GM19099 (cell line): ENCODE results near the gene PRKAR2B.

Source experiments
- POLR2A ChIP-seq: IDR thresholded peaks from 3 replicates; pipeline ENCODE4 v1.6.1; 2011; ENCODE audit warnings: low read depth; ENCODE audit not compliant: insufficient read length; ENCODE audit errors: extremely low read depth

Gene PRKAR2B

DNA sequence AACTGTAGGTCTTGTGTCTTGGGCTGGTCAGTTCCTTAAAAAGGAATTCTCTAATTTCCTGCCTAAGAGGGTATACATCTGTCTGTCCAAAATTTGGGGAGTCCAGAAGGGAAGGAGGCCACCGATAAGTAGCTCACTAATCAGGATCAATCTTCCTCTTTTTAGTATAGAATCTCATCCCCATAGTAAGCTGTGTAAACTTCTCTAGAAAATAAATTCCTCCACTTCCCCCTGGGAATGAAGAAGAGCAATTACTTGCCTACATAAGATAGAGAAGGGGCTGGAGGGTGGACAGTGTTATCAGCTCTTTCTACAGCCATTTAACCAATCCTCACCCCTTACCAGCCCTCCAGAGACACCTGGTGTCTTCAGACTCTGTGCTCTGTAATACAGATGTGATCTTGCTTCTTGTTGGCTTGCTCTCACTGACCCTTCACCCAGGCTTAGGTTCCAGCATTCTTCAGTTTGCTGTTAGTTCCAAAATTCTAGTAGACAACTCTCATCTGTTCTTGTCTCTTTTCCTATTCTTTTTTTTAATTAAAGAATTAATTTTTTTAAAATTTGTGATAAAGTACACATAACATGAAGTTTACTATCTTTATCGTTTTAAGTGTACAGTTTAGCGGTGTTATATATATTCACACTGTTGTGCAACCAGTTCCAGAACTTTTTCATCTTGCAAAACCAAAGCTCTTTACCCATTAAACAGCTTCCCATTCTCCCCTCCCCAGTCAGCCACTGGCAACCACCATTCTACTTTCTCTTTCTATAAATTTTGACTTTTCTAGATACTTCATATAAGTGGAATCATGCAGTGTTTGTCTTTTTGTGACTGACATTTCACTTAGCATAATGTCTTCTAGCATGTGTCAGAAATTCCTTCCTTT is 6.5 kb upstream of the PRKAR2B start:
- no peak for TF ChIP-seq POLR2A

DNA sequence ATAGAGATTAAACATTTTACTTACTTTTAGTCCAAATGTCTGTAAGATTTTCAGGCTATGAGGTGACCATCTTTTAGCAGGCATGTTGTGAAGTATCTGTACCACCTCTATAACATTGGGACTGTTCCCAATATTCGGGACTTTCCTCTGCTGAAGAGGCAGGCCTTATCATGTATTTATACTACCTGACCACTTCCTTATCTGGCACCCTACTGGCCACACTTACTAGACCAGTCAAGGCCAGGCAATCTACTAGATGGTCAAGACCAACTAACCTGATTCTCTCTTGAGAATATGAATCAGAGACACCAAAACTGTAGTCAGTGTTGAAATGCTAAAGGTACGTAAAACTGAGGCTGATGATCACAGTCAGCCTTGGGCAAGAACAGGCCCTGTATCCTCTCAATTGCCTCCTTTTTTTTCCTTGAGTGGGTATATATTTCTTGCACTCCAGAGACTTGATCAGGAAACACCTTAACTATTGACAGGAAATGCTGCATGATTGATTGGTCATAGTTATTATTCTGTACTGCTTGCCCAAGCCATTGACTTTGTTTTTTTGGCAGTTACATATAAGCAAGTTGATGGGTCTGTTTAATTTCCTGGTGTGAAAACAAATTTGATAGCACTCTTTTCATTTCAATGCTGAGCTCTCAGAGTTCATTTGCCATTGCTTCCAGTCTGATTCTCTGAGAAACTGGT is 5.2 kb upstream of the PRKAR2B start:
- TF ChIP-seq POLR2A = no peak

DNA sequence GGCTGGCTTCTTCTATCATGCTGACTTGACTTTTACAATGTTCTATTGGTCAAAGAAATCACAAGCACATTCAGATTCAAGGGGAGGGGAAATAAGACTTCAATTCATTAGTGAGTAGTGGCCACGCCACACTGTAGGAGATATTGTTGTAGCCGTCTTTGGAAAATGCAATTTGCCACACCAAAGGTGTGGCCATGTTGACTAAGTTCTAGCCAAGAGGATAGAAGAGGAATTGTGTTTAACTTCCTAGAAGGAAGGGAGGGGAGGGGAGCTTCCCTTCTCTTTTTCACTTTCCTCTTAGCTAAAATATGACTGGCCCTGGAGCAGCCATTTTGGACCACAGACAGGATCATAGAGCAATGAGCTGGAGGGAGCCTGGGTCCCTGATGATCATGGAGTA is 3.4 kb upstream of the PRKAR2B start:
- TF ChIP-seq POLR2A = no peak

DNA sequence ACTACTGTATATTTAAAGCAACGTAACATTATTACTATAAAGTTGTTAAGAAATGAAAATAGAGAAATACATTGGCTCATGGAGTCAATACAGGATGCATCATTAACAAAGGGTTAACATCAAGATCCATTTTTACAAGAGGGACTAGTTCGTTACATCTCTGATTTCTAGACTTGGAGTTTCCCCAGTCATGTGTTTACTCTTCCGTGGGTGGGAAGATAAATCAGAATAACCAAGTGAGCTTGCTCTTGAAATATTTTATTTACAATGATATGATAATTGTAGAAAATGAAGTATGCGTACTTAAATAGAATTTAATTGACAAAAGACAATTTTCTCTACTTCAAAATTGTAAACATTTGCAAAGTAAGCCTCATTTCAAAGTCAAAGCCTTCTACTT is 1.0 kb upstream of the PRKAR2B start:
- TF ChIP-seq POLR2A = no peak

DNA sequence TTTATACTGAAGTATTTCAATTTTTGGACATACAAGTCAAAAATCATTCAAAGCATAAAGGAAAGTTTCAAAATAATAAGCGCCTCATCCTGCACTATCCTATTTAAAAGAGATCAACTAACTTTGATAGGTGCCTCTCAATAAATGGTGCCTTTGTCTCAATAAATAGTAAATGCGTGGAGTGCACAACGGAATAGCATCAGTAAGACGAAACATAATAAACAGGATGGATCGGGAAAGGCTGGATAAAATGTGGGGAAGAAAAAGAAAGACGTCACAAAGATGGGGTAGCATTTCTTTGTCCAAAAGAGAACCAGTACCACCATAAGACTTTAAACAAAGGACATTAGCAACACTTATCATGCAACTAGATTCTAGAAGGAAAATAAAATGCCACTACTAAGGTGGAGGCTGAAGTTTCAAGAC is 571 bp upstream of the PRKAR2B start:
- no peak for TF ChIP-seq POLR2A

DNA sequence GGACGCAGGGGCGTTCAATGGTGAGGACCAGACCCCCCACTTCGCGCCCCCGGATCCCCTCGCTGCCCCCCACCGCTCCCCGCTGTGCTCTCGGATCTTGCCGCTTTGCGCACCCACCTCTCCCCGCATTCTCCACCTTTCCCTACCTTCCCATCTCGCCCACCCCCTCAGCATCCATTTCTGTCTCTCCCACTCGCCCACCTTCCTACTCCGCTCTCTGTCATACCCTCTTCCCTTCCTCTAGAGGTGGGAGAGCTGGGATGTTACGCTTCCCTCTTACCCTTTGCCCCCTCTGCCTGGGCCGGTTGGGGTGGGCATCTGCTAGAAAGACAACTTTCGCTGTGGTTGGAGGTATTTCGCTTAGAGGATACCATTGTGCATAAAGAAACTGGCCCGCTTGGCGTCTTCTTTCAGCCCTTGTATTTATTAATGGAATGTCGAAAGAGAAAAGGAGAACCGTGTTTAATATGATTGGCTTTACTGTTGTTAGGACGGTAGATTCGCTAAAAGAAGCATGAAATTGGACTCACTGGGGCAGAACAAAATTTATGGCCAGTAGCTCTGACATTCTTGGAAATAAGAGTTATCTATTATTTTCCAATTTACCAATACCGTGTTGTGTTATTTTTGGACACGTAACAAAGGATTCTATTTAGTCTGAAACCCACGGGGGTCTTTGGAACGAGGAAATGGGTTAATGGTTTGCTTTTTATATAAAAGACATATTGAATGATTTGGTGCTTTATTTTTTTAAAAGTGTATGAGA is 873 bp downstream of the PRKAR2B start:
- no peak for TF ChIP-seq POLR2A

DNA sequence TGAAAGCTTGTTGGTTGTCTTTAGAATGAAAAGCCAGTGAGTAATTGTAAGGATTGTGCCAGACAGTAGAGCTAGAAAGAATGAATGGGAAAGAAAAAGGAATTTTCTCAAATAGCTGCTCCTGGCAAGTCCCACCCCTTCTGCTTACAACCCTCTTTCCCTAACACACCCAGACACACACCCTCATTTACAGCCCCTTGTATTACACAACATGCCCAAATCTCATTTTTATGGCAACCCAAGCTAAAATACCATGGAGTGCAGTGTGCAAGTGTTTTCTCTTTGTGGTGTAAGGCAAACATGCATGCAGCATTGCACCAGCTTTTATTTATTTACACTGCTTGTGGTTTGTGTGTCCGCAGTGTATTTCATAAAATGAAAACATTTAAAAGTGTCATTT is 1.5 kb downstream of the PRKAR2B start:
- TF ChIP-seq POLR2A = no peak

DNA sequence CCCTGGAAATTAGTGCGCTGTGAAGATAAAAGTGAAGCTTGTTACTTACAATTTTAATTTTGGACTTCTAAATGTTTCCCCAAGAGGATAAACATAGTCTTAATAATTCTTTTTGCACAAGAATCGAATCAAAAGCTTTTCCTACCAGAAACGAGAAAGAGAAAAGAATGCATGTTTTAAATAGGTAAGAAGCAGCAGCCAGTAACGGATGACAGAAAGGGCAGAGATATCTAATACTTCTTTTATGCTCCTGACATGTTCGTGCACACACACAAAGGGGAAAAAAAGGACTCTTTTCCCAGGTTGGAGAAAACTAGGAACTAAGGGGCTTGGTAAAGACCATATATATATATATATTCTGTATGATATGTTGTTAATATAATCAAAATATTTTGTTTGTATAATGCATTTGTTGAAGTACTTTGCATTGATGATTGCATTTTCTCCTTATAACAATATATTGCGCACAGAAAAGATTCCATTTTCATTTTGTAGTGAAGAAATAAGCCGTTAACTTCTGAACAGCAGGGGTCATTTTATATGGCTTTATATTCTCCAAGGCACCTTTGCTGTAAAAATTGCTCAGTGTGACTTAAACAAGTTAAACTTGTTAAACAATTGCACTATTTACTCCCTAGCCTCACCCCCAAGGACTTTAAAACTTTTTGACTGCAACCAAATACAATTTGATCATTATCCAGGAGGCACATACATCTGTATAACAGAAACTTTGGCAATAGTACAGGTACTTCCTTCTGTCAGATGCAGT is 2.2 kb downstream of the PRKAR2B start:
- TF ChIP-seq POLR2A = no peak

DNA sequence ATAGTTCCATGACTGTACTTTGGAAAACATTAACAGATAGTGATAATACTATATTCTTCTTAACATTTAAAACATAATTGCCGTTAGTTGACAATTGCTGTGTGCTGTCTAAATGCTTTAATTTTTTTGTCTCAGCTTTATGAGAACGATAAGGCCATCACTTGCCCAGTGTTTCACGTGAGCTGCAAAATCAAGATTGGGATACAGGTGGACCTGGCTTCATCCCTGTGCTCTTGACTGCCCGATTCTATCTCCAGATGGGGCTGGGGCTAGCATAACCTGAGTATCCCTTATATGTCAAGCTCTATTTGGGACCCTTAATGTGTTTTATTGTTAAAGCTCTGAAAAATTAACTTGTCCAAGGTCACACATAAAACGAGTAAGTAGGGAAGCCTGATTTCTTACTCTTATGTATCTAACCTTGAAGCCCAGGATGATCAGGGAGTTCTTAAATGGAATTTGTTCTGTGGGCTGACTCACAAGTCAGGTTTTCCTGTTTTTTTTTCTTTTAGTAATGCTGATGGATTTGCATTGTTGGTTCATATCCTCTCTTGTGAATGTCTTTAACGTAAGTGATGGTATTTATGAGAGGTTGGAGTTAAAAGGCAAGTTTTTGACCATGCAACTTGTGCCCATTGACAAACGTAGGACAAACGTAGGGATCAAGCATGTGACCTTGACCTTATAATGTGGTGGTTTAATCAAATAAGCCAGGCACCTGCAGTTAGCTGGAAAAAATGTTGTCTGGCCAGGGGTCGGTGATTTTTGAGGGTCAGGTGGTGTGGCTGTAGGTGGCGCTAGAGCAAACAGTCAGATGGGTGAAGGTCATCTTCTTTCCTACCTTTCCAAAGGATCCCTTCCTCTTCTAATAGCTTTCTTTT is 3.6 kb downstream of the PRKAR2B start:
- TF ChIP-seq POLR2A = no peak

DNA sequence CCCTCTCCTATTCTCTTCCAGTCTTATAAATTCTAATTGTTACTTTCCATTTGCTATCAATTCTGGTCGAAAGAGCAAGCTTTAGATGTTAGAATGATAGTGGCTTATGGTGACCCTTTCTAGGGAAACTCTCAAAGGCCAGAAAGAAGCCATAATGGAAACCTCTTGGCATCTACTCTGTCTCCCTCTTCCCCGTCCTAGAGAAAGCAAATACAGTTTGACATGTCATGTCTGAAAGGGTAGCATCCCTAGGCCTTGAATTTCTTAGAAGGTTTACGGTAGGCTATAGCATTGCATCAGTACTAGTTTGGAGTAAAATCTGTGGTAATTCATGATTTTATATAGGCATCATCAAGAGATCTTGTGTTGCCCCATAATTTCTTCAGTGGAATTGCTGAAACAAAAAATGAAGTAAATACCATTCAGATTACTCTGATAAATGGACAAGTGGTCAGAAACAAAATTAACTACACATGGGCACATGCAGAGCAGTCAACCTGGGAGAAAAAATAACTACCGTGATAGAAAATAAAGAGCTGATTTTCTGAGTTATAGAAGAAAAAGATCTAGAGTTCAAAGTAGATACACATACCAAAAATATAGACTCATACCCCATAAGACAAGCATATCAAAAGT is 4.4 kb downstream of the PRKAR2B start:
- no peak for TF ChIP-seq POLR2A

DNA sequence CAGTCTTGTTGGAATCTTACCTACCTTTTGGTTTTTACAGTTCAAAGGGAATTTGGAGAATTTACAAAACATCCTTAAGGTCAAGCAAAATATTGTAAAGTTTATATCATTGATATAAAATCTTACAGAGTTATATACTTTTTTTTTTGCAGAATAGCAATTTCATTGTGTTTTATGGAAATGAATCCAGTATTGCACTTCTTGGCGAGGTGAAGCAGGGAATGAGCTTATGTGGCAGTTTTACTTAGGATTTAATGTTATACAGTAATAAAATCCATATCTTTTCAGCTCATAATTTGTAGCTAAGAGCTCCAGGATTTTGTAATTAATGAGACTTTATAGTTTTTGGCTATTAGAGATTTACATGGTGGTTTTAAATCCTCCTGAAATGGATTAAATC is 5.0 kb downstream of the PRKAR2B start:
- no peak for TF ChIP-seq POLR2A

DNA sequence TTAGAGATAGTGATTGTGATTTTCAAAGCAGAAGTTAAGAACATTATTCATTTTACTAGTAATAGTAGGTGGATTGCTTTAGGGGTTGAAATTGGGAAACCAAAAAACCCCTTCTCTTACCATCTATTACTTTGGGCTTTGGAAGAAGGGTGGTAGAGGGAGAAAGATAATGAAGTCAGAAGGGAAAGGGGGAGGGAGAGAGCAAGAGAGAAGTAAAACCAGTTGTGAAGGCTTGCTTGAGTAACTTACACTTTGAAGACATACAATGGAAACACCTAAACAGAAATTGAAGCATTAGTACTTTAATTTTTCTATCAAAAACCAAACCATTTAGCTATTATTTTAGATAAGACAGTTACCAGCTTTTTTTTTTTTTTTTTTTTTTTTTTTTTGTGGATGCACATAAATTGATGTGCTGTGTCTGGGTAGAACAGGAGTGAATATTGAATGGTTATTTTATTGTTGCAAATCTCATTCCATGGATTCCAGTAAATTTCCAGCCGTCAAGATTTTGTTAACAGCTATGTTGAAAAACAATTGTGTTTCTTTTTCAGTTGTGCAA is 5.5 kb downstream of the PRKAR2B start:
- no peak for TF ChIP-seq POLR2A

DNA sequence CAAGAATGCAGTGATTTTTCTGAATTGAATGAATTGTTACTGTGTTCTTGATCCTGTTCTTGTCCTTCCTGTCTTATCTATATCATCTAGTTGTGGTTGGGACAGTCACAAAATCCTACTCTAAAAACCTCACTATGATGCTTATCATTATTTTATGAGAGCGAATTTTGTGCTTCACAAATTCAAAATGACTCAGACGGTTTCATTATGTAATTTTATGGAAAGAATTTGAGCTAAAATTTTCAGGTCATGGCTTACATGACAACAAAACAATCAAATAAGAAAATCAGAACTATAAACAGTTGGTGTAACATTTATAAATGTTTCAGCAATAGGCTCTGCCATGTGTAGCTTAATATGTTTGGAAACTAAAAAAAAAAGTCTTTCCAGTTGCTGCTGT is 6.9 kb downstream of the PRKAR2B start:
- TF ChIP-seq POLR2A = no peak
